Measurements from ENCODE around the gene IGF2BP2.
"Not testable (repeated sequence)": the region's sequence is repeated elsewhere in the genome, so short reads cannot be mapped to it uniquely, and the experiment has no call there.

The IGF2BP2 gene

GRCh38 chr3:185661772-185662171 lies 163.1 kb downstream of the IGF2BP2 start:
- Histone ChIP-seq H3K4me1 (ENCODE audit: control insufficient read depth in 2 of 2, insufficient read depth in 1 of 2, low read depth in 1 of 2, low read length in 2 of 2) (no peaks in the 10 kb centered on the region), H3K9ac (ENCODE audit: low read depth, low read length, poor library complexity) (no peak overlapping the region), H4K91ac (ENCODE audit: low read depth, low read length, poor library complexity) (no peak overlapping the region), H2BK120ac (ENCODE audit: low read depth, low read length) (no peak overlapping the region), H4K8ac (ENCODE audit: low read depth, low read length) (no peak overlapping the region), H3K9me3 (replicated peaks in 1 of 2; ENCODE audit: control insufficient read depth in 2 of 2, insufficient read depth in 1 of 2, low read depth in 1 of 2, low read length in 2 of 2) (peaks cover 1 to 14% of the 10 kb centered on the region in 2 donors), H3K14ac (ENCODE audit: low read length) (no peak overlapping the region), H2BK12ac (ENCODE audit: low read length) (no peak overlapping the region), H3K18ac (ENCODE audit: low read length) (no peak overlapping the region), H3K27me3 (ENCODE audit: control insufficient read depth in 3 of 3, insufficient read depth in 3 of 3, low read depth in 1 of 3, low read length in 3 of 3) (no peaks in the 10 kb centered on the region), H3K79me1 (ENCODE audit: low read depth, low read length) (no peaks in the 10 kb centered on the region), H2AFZ (ENCODE audit: low read length) (no peak overlapping the region), H3K27ac (replicated peaks; ENCODE audit: low read length) (no peak overlapping the region), H2BK5ac (ENCODE audit: low read length) (no peak overlapping the region), H2AK5ac (ENCODE audit: low read depth, low read length) (no peak overlapping the region), H3K4me2 (ENCODE audit: insufficient read depth, low read length, poor library complexity, severe bottlenecking) (no peak overlapping the region), H2BK15ac (ENCODE audit: low read length) (no peak overlapping the region), H3K23ac (ENCODE audit: low read depth, low read length, poor library complexity) (no peak overlapping the region), H3K4me3 (ENCODE audit: low read length in 2 of 2) (no peak overlapping the region), H3K4ac (ENCODE audit: low read length) (no peak overlapping the region), H3K36me3 (replicated peaks in 1 of 2; ENCODE audit: control insufficient read depth in 2 of 2, insufficient read depth in 2 of 2, low read length in 2 of 2) (peaks cover 29 to 74% of the 10 kb centered on the region in 2 donors)
- no peak for DNase-seq (ENCODE audit: low spot score)
- WGBS, 2 donors (ENCODE audit: extremely low coverage in 2 of 2, insufficient read length in 2 of 2, insufficient replicate concordance in 1 of 2) = no CpG with 5 or more reads among the region's 4 CpGs

- H4K8ac ChIP-seq (ENCODE audit: low read depth, low read length); H3K27ac ChIP-seq (replicated peaks; ENCODE audit: low read length); H3K4me2 ChIP-seq (ENCODE audit: insufficient read depth, low read length, poor library complexity, severe bottlenecking); H2AFZ ChIP-seq (ENCODE audit: low read length); DNase-seq (ENCODE audit: low spot score); H3K9ac ChIP-seq (ENCODE audit: low read depth, low read length, poor library complexity); H3K79me1 ChIP-seq (ENCODE audit: low read depth, low read length); H3K23ac ChIP-seq (ENCODE audit: low read depth, low read length, poor library complexity); H2AK5ac ChIP-seq (ENCODE audit: low read depth, low read length); H3K4me3 ChIP-seq (ENCODE audit: low read length in 2 of 2); H3K4me1 ChIP-seq (ENCODE audit: control insufficient read depth in 2 of 2, insufficient read depth in 1 of 2, low read depth in 1 of 2, low read length in 2 of 2); H3K27me3 ChIP-seq (ENCODE audit: control insufficient read depth in 3 of 3, insufficient read depth in 3 of 3, low read depth in 1 of 3, low read length in 3 of 3); H3K14ac ChIP-seq (ENCODE audit: low read length); H2BK15ac ChIP-seq (ENCODE audit: low read length); H2BK5ac ChIP-seq (ENCODE audit: low read length); H2BK12ac ChIP-seq (ENCODE audit: low read length); H3K18ac ChIP-seq (ENCODE audit: low read length); H4K91ac ChIP-seq (ENCODE audit: low read depth, low read length, poor library complexity); H2BK120ac ChIP-seq (ENCODE audit: low read depth, low read length); H3K4ac ChIP-seq (ENCODE audit: low read length): not testable (repeated sequence)
- Histone ChIP-seq H3K9me3 (replicated peaks in 1 of 2; ENCODE audit: control insufficient read depth in 2 of 2, insufficient read depth in 1 of 2, low read depth in 1 of 2, low read length in 2 of 2) (peaks cover 1 to 14% of the 10 kb centered on the region in 2 donors), H3K36me3 (replicated peaks in 1 of 2; ENCODE audit: control insufficient read depth in 2 of 2, insufficient read depth in 2 of 2, low read length in 2 of 2) (peaks cover 32 to 74% of the 10 kb centered on the region in 2 donors)
- WGBS, 2 donors (ENCODE audit: extremely low coverage in 2 of 2, insufficient read length in 2 of 2, insufficient replicate concordance in 1 of 2) = no CpG with 5 or more reads among the region's 10 CpGs
Measured at GRCh38 chr3:185661296-185661695, 163.5 kb downstream of the IGF2BP2 start.

GRCh38 chr3:185659942-185660921 lies 164.6 kb downstream of the IGF2BP2 start:
- Histone ChIP-seq H2BK5ac (ENCODE audit: low read length) (no peak overlapping the region), H3K14ac (ENCODE audit: low read length) (no peak overlapping the region), H2AFZ (ENCODE audit: low read length) (no peak overlapping the region), H3K4ac (ENCODE audit: low read length) (no peak overlapping the region), H2BK12ac (ENCODE audit: low read length) (no peak overlapping the region), H3K9me3 (replicated peaks in 1 of 2; ENCODE audit: control insufficient read depth in 2 of 2, insufficient read depth in 1 of 2, low read depth in 1 of 2, low read length in 2 of 2) (peaks cover 1 to 14% of the 10 kb centered on the region in 2 donors), H3K18ac (ENCODE audit: low read length) (no peak overlapping the region), H2BK120ac (ENCODE audit: low read depth, low read length) (no peak overlapping the region), H3K27ac (replicated peaks; ENCODE audit: low read length) (no peak overlapping the region), H4K91ac (ENCODE audit: low read depth, low read length, poor library complexity) (no peak overlapping the region), H3K27me3 (ENCODE audit: control insufficient read depth in 3 of 3, insufficient read depth in 3 of 3, low read depth in 1 of 3, low read length in 3 of 3) (no peaks in the 10 kb centered on the region), H3K4me1 (ENCODE audit: control insufficient read depth in 2 of 2, insufficient read depth in 1 of 2, low read depth in 1 of 2, low read length in 2 of 2) (no peaks in the 10 kb centered on the region), H3K36me3 (replicated peaks in 1 of 2; ENCODE audit: control insufficient read depth in 2 of 2, insufficient read depth in 2 of 2, low read length in 2 of 2) (peaks cover 42 to 78% of the 10 kb centered on the region in 2 donors), H2AK5ac (ENCODE audit: low read depth, low read length) (no peak overlapping the region), H3K9ac (ENCODE audit: low read depth, low read length, poor library complexity) (no peak overlapping the region), H3K79me1 (ENCODE audit: low read depth, low read length) (no peaks in the 10 kb centered on the region), H3K23ac (ENCODE audit: low read depth, low read length, poor library complexity) (no peak overlapping the region), H4K8ac (ENCODE audit: low read depth, low read length) (no peak overlapping the region), H3K4me2 (ENCODE audit: insufficient read depth, low read length, poor library complexity, severe bottlenecking) (no peak overlapping the region), H2BK15ac (ENCODE audit: low read length) (no peak overlapping the region), H3K4me3 (ENCODE audit: low read length in 2 of 2) (no peak overlapping the region)
- no CpG with 5 or more reads among the region's 18 CpGs for WGBS, 2 donors (ENCODE audit: extremely low coverage in 2 of 2, insufficient read length in 2 of 2, insufficient replicate concordance in 1 of 2)
- peak; percentile 77 for DNase-seq (ENCODE audit: low spot score)

- no peak overlapping the region for H3K4me3 ChIP-seq (ENCODE audit: low read length in 2 of 2)
- no peak overlapping the region for H4K91ac ChIP-seq (ENCODE audit: low read depth, low read length, poor library complexity)
- WGBS, 2 donors (ENCODE audit: extremely low coverage in 2 of 2, insufficient read length in 2 of 2, insufficient replicate concordance in 1 of 2) = no CpG with 5 or more reads among the region's 1 CpG
- H2BK12ac ChIP-seq (ENCODE audit: low read length) = no peak overlapping the region
- H3K27ac ChIP-seq (replicated peaks; ENCODE audit: low read length) = no peak overlapping the region
- H3K9ac ChIP-seq (ENCODE audit: low read depth, low read length, poor library complexity) = no peak overlapping the region
- no peak overlapping the region for H2AK5ac ChIP-seq (ENCODE audit: low read depth, low read length)
- no peak overlapping the region for H3K4me2 ChIP-seq (ENCODE audit: insufficient read depth, low read length, poor library complexity, severe bottlenecking)
- H2BK120ac ChIP-seq (ENCODE audit: low read depth, low read length) = no peak overlapping the region
- H3K23ac ChIP-seq (ENCODE audit: low read depth, low read length, poor library complexity) = no peak overlapping the region
- no peak overlapping the region for H3K14ac ChIP-seq (ENCODE audit: low read length)
- no peak overlapping the region for H3K4ac ChIP-seq (ENCODE audit: low read length)
- no peaks in the 10 kb centered on the region for H3K27me3 ChIP-seq (ENCODE audit: control insufficient read depth in 3 of 3, insufficient read depth in 3 of 3, low read depth in 1 of 3, low read length in 3 of 3)
- no peaks in the 10 kb centered on the region for H3K4me1 ChIP-seq (ENCODE audit: control insufficient read depth in 2 of 2, insufficient read depth in 1 of 2, low read depth in 1 of 2, low read length in 2 of 2)
- peaks cover 45 to 79% of the 10 kb centered on the region in 2 donors for H3K36me3 ChIP-seq (replicated peaks in 1 of 2; ENCODE audit: control insufficient read depth in 2 of 2, insufficient read depth in 2 of 2, low read length in 2 of 2)
- H2BK5ac ChIP-seq (ENCODE audit: low read length) = no peak overlapping the region
- no peak for DNase-seq (ENCODE audit: low spot score)
- no peaks in the 10 kb centered on the region for H3K79me1 ChIP-seq (ENCODE audit: low read depth, low read length)
- H2AFZ ChIP-seq (ENCODE audit: low read length) = no peak overlapping the region
- H3K9me3 ChIP-seq (replicated peaks in 1 of 2; ENCODE audit: control insufficient read depth in 2 of 2, insufficient read depth in 1 of 2, low read depth in 1 of 2, low read length in 2 of 2) = peaks cover under 1 to 6% of the 10 kb centered on the region in 2 donors
- no peak overlapping the region for H3K18ac ChIP-seq (ENCODE audit: low read length)
- H4K8ac ChIP-seq (ENCODE audit: low read depth, low read length) = no peak overlapping the region
- no peak overlapping the region for H2BK15ac ChIP-seq (ENCODE audit: low read length)
Measured at GRCh38 chr3:185658943-185659342, 165.9 kb downstream of the IGF2BP2 start.

Data from neuronal stem cell (in vitro differentiated cells).